ENCODE measurements around the gene TRAPPC12. TPM values are rescaled to one million over a fixed set of nuclear protein-coding genes. Genes with fewer than 3 reads are reported as not detected.
"Not testable (repeated sequence)": the region's sequence is repeated elsewhere in the genome, so short reads cannot be mapped to it uniquely, and the experiment has no call there.

The TRAPPC12 gene
- total RNA-seq, 1 donor, result 67.0 TPM

GRCh38 chr2:3505771-3506170, 126.3 kb downstream of the TRAPPC12 start:
- no peak overlapping the region for H2AFZ ChIP-seq (ENCODE audit: low read length)
- peaks cover 27% of the 10 kb centered on the region for H3K79me2 ChIP-seq (ENCODE audit: insufficient read depth, low read length)
- H3K4me3 ChIP-seq (ENCODE audit: insufficient read depth, low read length), result no peak overlapping the region
- peaks cover 21% of the 10 kb centered on the region for H3K36me3 ChIP-seq (ENCODE audit: insufficient read depth, low read length)
- H3K4me2 ChIP-seq (ENCODE audit: insufficient read depth, low read length), result no peak overlapping the region
- H3K27ac ChIP-seq (ENCODE audit: low read depth, low read length), result no peak overlapping the region
- no peaks in the 10 kb centered on the region for H3K9me3 ChIP-seq (ENCODE audit: low read depth, low read length)
- no peaks in the 10 kb centered on the region for H3K4me1 ChIP-seq (ENCODE audit: insufficient read depth, low read length)
- TF ChIP-seq, protein P1, sequence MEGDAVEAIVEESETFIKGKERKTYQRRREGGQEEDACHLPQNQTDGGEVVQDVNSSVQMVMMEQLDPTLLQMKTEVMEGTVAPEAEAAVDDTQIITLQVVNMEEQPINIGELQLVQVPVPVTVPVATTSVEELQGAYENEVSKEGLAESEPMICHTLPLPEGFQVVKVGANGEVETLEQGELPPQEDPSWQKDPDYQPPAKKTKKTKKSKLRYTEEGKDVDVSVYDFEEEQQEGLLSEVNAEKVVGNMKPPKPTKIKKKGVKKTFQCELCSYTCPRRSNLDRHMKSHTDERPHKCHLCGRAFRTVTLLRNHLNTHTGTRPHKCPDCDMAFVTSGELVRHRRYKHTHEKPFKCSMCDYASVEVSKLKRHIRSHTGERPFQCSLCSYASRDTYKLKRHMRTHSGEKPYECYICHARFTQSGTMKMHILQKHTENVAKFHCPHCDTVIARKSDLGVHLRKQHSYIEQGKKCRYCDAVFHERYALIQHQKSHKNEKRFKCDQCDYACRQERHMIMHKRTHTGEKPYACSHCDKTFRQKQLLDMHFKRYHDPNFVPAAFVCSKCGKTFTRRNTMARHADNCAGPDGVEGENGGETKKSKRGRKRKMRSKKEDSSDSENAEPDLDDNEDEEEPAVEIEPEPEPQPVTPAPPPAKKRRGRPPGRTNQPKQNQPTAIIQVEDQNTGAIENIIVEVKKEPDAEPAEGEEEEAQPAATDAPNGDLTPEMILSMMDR (IDR thresholded peaks at IDR 0.05; ENCODE audit: extremely low read depth, low read depth, low read length), result no peak
- H4K20me1 ChIP-seq (ENCODE audit: insufficient read depth, low read length), result peaks cover 4% of the 10 kb centered on the region
- DNase-seq (ENCODE audit: insufficient read length, low spot score, missing footprints), result no peak
- H3K27me3 ChIP-seq (ENCODE audit: insufficient read depth, low read length), result no peaks in the 10 kb centered on the region

- no peak for DNase-seq (ENCODE audit: insufficient read length, low spot score, missing footprints)
- no peaks in the 10 kb centered on the region for H3K27me3 ChIP-seq (ENCODE audit: insufficient read depth, low read length)
Observed at GRCh38 chr2:3512086-3512485, 132.6 kb downstream of the TRAPPC12 start.

DNA sequence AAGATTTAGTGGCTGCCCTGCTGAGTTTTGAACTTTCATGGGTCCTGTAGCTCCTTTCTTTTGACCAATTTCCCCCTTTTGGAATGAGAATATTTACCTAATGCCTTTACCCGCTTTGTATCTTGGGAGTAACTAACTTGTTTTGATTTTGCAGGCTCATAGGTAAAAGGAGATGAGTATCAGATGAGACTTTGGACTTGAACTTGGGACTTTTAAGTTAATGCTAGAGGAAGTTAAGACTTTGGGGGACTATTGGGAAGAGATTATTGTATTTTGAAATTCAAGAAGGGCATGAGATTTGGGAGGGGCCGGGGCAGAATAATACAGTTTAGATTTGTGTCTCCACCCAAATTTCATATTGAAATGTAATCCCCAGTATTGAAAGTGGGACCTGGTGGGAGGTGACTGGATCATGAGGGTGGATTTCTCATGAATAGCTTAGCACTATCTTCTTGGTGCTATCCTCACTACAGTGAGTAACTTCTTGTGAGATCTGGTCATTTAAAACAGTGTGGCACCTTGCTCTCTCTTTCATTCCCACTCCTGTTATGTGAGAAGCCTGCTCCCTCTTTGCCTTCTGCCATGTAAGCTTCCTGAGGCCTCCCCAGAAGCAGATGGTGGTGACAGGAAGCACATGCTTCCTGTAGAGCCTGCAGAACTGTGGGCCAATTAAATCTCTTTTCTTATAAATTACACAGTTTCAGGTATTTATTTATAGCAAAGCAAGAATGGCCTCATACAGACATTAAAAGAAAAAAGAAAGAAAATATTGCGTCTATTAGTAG, 133.7 kb downstream of the TRAPPC12 start:
- Histone ChIP-seq H3K36me3 (ENCODE audit: insufficient read depth, low read length) (peaks cover 26% of the 10 kb centered on the region), H3K4me3 (ENCODE audit: insufficient read depth, low read length) (no peak overlapping the region), H3K79me2 (ENCODE audit: insufficient read depth, low read length) (peaks cover 21% of the 10 kb centered on the region), H3K27me3 (ENCODE audit: insufficient read depth, low read length) (no peaks in the 10 kb centered on the region), H3K9me3 (ENCODE audit: low read depth, low read length) (no peaks in the 10 kb centered on the region), H2AFZ (ENCODE audit: low read length) (no peak overlapping the region), H3K4me2 (ENCODE audit: insufficient read depth, low read length) (no peak overlapping the region), H4K20me1 (ENCODE audit: insufficient read depth, low read length) (no peaks in the 10 kb centered on the region), H3K4me1 (ENCODE audit: insufficient read depth, low read length) (peaks cover 6% of the 10 kb centered on the region), H3K27ac (ENCODE audit: low read depth, low read length) (no peak overlapping the region)
- DNase-seq (ENCODE audit: insufficient read length, low spot score, missing footprints), result no peak
- TF ChIP-seq, protein P1 (IDR thresholded peaks at IDR 0.05; ENCODE audit: extremely low read depth, low read depth, low read length), result no peak

More at GRCh38 chr2:3512086-3512485, 132.6 kb downstream of the TRAPPC12 start:
- Histone ChIP-seq H3K9me3 (ENCODE audit: low read depth, low read length) (no peaks in the 10 kb centered on the region), H3K36me3 (ENCODE audit: insufficient read depth, low read length) (peaks cover 26% of the 10 kb centered on the region), H3K4me3 (ENCODE audit: insufficient read depth, low read length) (no peak overlapping the region), H3K27ac (ENCODE audit: low read depth, low read length) (no peak overlapping the region), H3K4me2 (ENCODE audit: insufficient read depth, low read length) (no peak overlapping the region), H3K4me1 (ENCODE audit: insufficient read depth, low read length) (no peaks in the 10 kb centered on the region), H3K79me2 (ENCODE audit: insufficient read depth, low read length) (peaks cover 14% of the 10 kb centered on the region), H2AFZ (ENCODE audit: low read length) (no peak overlapping the region), H4K20me1 (ENCODE audit: insufficient read depth, low read length) (no peaks in the 10 kb centered on the region)
- TF ChIP-seq, protein P1 (IDR thresholded peaks at IDR 0.05; ENCODE audit: extremely low read depth, low read depth, low read length), result no peak

- not testable (repeated sequence) for H3K27ac ChIP-seq (ENCODE audit: low read depth, low read length); H4K20me1 ChIP-seq (ENCODE audit: insufficient read depth, low read length); H3K4me3 ChIP-seq (ENCODE audit: insufficient read depth, low read length); H3K4me2 ChIP-seq (ENCODE audit: insufficient read depth, low read length); H3K27me3 ChIP-seq (ENCODE audit: insufficient read depth, low read length); H2AFZ ChIP-seq (ENCODE audit: low read length); H3K9me3 ChIP-seq (ENCODE audit: low read depth, low read length); DNase-seq (ENCODE audit: insufficient read length, low spot score, missing footprints)
- H3K79me2 ChIP-seq (ENCODE audit: insufficient read depth, low read length), result peaks cover 23% of the 10 kb centered on the region
- H3K36me3 ChIP-seq (ENCODE audit: insufficient read depth, low read length), result peaks cover 26% of the 10 kb centered on the region
- H3K4me1 ChIP-seq (ENCODE audit: insufficient read depth, low read length), result peaks cover 15% of the 10 kb centered on the region
Observed at GRCh38 chr2:3515438-3515837, 135.9 kb downstream of the TRAPPC12 start.
